Measurements from ENCODE around the gene PEAK1.

GRCh38 chr15:77111789-77112188 is 308.1 kb downstream of the PEAK1 start:
- TF ChIP-seq, protein P1, sequence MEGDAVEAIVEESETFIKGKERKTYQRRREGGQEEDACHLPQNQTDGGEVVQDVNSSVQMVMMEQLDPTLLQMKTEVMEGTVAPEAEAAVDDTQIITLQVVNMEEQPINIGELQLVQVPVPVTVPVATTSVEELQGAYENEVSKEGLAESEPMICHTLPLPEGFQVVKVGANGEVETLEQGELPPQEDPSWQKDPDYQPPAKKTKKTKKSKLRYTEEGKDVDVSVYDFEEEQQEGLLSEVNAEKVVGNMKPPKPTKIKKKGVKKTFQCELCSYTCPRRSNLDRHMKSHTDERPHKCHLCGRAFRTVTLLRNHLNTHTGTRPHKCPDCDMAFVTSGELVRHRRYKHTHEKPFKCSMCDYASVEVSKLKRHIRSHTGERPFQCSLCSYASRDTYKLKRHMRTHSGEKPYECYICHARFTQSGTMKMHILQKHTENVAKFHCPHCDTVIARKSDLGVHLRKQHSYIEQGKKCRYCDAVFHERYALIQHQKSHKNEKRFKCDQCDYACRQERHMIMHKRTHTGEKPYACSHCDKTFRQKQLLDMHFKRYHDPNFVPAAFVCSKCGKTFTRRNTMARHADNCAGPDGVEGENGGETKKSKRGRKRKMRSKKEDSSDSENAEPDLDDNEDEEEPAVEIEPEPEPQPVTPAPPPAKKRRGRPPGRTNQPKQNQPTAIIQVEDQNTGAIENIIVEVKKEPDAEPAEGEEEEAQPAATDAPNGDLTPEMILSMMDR (IDR thresholded peaks at IDR 0.05), result no peak
- no peak for TF ChIP-seq EP300 (IDR thresholded peaks at IDR 0.05)

Measured in suprapubic skin (tissue), 3 donors.